KMS-11 (cell line): ENCODE measurements around the gene RNF181.

Experiments used
- H2AFZ ChIP-seq: fragments of 200-600 bp; sonication (generic); 2 replicates; pipeline ENCODE4 v1.6.1; 2016; ENCODE audit warnings: antibody characterized with exemption, mixed run types, low read depth
- H3K27ac ChIP-seq: fragments of 200-600 bp; sonication (generic); 2 replicates; pipeline ENCODE4 v1.6.1; 2016; ENCODE audit warnings: mild to moderate bottlenecking, mixed run types
- H3K27me3 ChIP-seq: fragments of 200-600 bp; sonication (generic); 2 replicates; pipeline ENCODE4 v1.6.1; 2017; ENCODE audit warnings: mild to moderate bottlenecking, low read depth, mixed run types, moderate library complexity; ENCODE audit not compliant: insufficient read depth
- H3K36me3 ChIP-seq: fragments of 200-600 bp; sonication (generic); 2 replicates; pipeline ENCODE4 v1.6.1; 2017; ENCODE audit warnings: mild to moderate bottlenecking, mixed run types; ENCODE audit not compliant: insufficient read depth
- H3K4me1 ChIP-seq: fragments of 200-600 bp; sonication (generic); 2 replicates; pipeline ENCODE4 v1.6.1; 2016; ENCODE audit warnings: mild to moderate bottlenecking, low read depth, mixed run types; ENCODE audit not compliant: poor library complexity, severe bottlenecking
- H3K4me2 ChIP-seq: fragments of 200-600 bp; sonication (generic); 2 replicates; pipeline ENCODE4 v1.7.0; 2016; ENCODE audit warnings: mild to moderate bottlenecking, mixed run types
- H3K4me3 ChIP-seq: fragments of 200-600 bp; sonication (generic); IDR thresholded peaks from 2 replicates; pipeline ENCODE4 v1.6.1; 2017; ENCODE audit warnings: low read depth, low read length, mixed read lengths; ENCODE audit not compliant: insufficient read depth
- H3K79me2 ChIP-seq: fragments of 200-600 bp; sonication (generic); 2 replicates; pipeline ENCODE4 v1.6.1; 2016; ENCODE audit warnings: low read depth, mixed run types; ENCODE audit not compliant: insufficient read depth
- H3K9ac ChIP-seq: fragments of 200-600 bp; sonication (generic); 2 replicates; pipeline ENCODE4 v1.6.1; 2016; ENCODE audit warnings: mild to moderate bottlenecking, mixed run types
- H4K20me1 ChIP-seq: fragments of 200-600 bp; sonication (generic); 2 replicates; pipeline ENCODE4 v1.6.1; 2016; ENCODE audit warnings: mild to moderate bottlenecking, mixed run types; ENCODE audit not compliant: insufficient read depth
- TF ChIP-seq, protein P1 (sequence below): fragments of 200-600 bp; sonication (generic); conservative IDR thresholded peaks from 2 replicates; pipeline ENCODE4 v1.6.1; 2017; ENCODE audit warnings: low read depth, mild to moderate bottlenecking, antibody characterized with exemption, low read length, moderate library complexity, mixed read lengths

Gene RNF181, protein sequence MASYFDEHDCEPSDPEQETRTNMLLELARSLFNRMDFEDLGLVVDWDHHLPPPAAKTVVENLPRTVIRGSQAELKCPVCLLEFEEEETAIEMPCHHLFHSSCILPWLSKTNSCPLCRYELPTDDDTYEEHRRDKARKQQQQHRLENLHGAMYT

DNA sequence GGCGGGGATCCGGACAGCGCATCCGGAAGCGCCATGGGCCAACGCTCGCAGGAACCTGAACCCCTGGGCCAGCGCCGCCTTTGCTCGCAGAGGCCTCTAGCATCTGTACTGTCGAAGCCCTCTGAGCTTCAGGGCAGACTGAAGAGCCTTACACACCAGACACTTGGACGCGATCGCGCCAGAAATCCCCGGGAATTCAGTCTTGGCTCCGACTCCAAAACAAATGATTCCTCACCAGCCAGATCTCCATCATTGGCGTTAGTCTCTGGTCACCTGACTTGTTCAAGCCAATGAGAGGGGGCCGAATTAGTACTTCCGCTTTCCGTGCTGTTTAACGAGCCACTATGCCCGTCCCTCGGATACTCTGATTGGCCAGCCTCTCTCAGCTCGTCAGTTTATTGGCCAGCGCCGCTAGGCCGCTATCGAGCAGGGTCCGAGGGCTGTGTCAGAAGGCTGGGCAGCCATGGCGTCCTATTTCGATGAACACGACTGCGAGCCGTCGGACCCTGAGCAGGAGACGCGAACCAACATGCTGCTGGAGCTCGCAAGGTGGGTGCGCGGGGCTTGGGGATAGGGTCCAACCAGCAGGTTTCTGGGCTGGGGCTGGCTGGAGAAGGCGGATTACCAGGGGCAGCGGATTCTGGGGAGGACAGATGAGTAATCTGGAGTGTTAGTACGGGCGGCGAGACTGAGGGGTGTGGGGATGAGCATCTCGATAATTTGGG is at the start of gene RNF181:
RNF181 (plus strand) TSS at position 445 of the 725 bp plus-strand sequence; CDS start at position 464, 19 bp downstream.
- H3K27ac ChIP-seq: peak within 1 kb of the TSS; percentile 28; the same call in 1 of the 2 replicates
- H3K79me2 ChIP-seq: peaks cover 16% of the 10 kb centered on the region; the same call in 1 of the 2 replicates
- H3K36me3 ChIP-seq: no peaks in the 10 kb centered on the region
- peaks cover 21% of the 10 kb centered on the region for H3K4me1 ChIP-seq
- no peaks in the 10 kb centered on the region for H4K20me1 ChIP-seq
- peak within 1 kb of the TSS; percentile 65 for H3K4me3 ChIP-seq
- TF ChIP-seq, protein P1, sequence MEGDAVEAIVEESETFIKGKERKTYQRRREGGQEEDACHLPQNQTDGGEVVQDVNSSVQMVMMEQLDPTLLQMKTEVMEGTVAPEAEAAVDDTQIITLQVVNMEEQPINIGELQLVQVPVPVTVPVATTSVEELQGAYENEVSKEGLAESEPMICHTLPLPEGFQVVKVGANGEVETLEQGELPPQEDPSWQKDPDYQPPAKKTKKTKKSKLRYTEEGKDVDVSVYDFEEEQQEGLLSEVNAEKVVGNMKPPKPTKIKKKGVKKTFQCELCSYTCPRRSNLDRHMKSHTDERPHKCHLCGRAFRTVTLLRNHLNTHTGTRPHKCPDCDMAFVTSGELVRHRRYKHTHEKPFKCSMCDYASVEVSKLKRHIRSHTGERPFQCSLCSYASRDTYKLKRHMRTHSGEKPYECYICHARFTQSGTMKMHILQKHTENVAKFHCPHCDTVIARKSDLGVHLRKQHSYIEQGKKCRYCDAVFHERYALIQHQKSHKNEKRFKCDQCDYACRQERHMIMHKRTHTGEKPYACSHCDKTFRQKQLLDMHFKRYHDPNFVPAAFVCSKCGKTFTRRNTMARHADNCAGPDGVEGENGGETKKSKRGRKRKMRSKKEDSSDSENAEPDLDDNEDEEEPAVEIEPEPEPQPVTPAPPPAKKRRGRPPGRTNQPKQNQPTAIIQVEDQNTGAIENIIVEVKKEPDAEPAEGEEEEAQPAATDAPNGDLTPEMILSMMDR: no peak
- no peaks in the 10 kb centered on the region for H3K27me3 ChIP-seq
- peak within 1 kb of the TSS; percentile 96 for H3K4me2 ChIP-seq
- peak within 1 kb of the TSS; percentile 77 for H2AFZ ChIP-seq
- peak within 1 kb of the TSS; percentile 57 for H3K9ac ChIP-seq

DNA sequence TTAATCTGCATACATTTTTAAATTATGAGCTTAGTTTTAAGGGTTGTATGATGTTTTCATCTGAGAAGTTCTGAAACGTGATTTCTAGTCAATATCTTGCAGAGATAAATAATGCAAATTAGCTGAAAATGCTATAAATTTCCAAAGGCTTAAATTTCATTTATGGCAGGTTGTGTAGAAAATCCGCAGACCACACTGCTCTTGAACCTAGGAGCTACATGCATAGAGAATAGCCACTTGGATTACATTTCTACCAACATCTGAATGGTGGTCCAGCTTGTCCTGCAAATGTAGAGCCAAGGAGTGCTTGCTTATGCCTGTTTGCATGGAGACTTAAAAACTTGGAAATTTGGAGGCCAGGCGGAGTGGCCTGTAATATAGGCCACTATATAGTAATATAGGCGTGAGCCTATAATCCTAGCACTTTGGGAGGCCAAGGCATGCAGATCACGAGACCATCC is 49.7 kb upstream of the RNF181 start:
- peak overlapping the region; percentile 23; the same call in 1 of the 2 replicates for H3K27ac ChIP-seq
- H2AFZ ChIP-seq: no peak overlapping the region
- no peak overlapping the region for H3K4me3 ChIP-seq
- TF ChIP-seq, protein P1: no peak
- H3K27me3 ChIP-seq: no peaks in the 10 kb centered on the region; the same call in 1 of the 2 replicates
- H3K9ac ChIP-seq: no peak overlapping the region
- H4K20me1 ChIP-seq: peaks cover 36% of the 10 kb centered on the region
- H3K36me3 ChIP-seq: peaks cover 27% of the 10 kb centered on the region
- peaks cover 23% of the 10 kb centered on the region for H3K4me1 ChIP-seq
- no peak overlapping the region for H3K4me2 ChIP-seq
- H3K79me2 ChIP-seq: peaks cover 28% of the 10 kb centered on the region

DNA sequence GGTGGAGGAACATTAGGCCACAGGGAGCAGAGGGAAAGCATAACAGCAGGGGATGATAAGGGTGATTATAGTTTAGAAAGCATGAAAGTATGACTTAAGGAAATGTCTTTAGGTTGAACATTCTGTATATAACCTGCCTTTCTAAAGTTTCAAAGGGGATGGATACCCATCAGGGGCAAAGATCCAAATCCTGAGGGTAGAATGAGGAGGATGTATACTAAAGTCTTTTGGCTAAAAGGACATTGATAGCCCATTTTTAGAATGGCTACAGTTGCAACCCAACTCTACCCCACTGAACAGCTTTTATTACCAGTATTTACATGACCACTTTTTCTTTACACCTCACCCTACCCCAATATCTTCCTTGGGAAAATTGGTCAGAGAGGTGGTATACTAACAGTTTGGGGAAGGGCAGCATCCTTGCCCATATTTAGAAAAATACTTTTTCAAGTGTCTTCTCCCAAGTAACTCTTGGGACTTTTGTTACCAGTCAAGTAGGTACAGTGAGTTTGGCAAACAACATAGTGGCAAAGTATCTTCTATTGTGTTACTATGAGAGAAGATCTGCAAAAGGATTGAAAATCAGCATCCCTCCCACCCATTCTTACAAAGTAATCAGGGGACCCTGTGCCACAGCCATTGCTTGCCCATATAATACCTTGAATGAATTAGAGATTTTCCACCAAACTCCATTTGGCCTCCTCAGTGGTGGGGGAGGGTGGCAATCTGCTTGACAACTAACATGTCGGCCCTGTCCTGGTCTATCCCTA is 48.3 kb upstream of the RNF181 start:
- H3K36me3 ChIP-seq: peaks cover 14% of the 10 kb centered on the region; the same call in 1 of the 2 replicates
- peaks cover 8% of the 10 kb centered on the region for H3K4me1 ChIP-seq

More for the DNA sequence above, 48.3 kb upstream of the RNF181 start:
- Histone ChIP-seq H4K20me1 (peaks cover 22% of the 10 kb centered on the region), H3K9ac (no peak overlapping the region), H3K27ac (peak overlapping the region; percentile 17; the same call in 1 of the 2 replicates), H3K4me3 (no peak overlapping the region), H2AFZ (no peak overlapping the region), H3K79me2 (peaks cover 13% of the 10 kb centered on the region), H3K4me2 (no peak overlapping the region), H3K27me3 (no peaks in the 10 kb centered on the region)
- TF ChIP-seq, protein P1: no peak
